ENCODE data around the gene PLD1.

DNA sequence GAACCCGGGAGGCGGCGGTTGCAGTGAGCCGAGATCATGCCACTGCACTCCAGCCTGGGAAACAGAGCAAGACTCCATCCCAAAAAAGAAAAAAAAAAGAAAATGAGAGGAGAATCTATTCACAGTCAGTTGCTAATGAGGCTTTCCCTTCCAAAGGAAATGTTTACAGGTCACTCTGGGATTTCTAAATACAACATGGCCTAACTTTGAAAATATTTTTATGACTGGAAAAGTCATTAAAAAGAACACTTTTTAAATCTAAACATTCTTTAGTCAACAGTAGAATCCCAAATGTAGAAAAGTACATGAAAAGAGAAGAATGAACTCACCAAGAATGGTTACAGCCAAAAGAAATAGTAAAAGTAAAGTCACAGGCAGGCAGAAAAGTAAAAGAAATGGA, 78.6 kb downstream of the PLD1 start:
- TF ChIP-seq, protein P1, sequence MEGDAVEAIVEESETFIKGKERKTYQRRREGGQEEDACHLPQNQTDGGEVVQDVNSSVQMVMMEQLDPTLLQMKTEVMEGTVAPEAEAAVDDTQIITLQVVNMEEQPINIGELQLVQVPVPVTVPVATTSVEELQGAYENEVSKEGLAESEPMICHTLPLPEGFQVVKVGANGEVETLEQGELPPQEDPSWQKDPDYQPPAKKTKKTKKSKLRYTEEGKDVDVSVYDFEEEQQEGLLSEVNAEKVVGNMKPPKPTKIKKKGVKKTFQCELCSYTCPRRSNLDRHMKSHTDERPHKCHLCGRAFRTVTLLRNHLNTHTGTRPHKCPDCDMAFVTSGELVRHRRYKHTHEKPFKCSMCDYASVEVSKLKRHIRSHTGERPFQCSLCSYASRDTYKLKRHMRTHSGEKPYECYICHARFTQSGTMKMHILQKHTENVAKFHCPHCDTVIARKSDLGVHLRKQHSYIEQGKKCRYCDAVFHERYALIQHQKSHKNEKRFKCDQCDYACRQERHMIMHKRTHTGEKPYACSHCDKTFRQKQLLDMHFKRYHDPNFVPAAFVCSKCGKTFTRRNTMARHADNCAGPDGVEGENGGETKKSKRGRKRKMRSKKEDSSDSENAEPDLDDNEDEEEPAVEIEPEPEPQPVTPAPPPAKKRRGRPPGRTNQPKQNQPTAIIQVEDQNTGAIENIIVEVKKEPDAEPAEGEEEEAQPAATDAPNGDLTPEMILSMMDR (IDR thresholded peaks at IDR 0.05) = no peak
- no peak for TF ChIP-seq POLR2A (IDR thresholded peaks at IDR 0.05)

Measured in esophagus squamous epithelium (tissue), 4 donors.